Measurements from ENCODE around the gene ETF1. TPM values are rescaled to one million over a fixed set of nuclear protein-coding genes. Genes with fewer than 3 reads are reported as not detected.

Gene ETF1
- total and polyA plus RNA-seq, 2 donors (not counting 1 experiment from before 2014, with no cell fraction given), result 10.2 to 50.5 TPM

GRCh38 chr5:138506370-138507306 is 36.4 kb downstream of the ETF1 start:
- no peak for DNase-seq
- Histone ChIP-seq H3K27ac (ENCODE audit: low read length in 2 of 2) (no peak overlapping the region), H4K20me1 (ENCODE audit: control insufficient read depth, insufficient read depth, low read length, poor library complexity, severe bottlenecking) (no peaks in the 10 kb centered on the region), H3K27me3 (replicated peaks in 1 of 4; ENCODE audit: control extremely low read depth in 1 of 4, control insufficient read depth in 3 of 4, insufficient read depth in 4 of 4, low read length in 3 of 4) (no peaks in the 10 kb centered on the region), H3K36me3 (replicated peaks in 1 of 2; ENCODE audit: control extremely low read depth in 1 of 2, control insufficient read depth in 1 of 2, extremely low read depth in 1 of 2, insufficient read depth in 2 of 2, low read length in 1 of 2) (peaks cover 13 to 38% of the 10 kb centered on the region in 2 experiments), H3K9ac (ENCODE audit: low read length) (no peak overlapping the region), H3K4me1 (ENCODE audit: control insufficient read depth in 2 of 2, insufficient read depth in 2 of 2, low read length in 2 of 2) (no peaks in the 10 kb centered on the region), H3K4me2 (replicated peaks; ENCODE audit: low read depth, low read length, poor library complexity, severe bottlenecking) (no peak overlapping the region), H2AFZ (ENCODE audit: insufficient read depth, low read depth, low read length, poor library complexity, severe bottlenecking) (no peak overlapping the region), H3K79me2 (ENCODE audit: control insufficient read depth, insufficient read depth, low read length) (no peaks in the 10 kb centered on the region), H3K4me3 (ENCODE audit: control extremely low read depth in 1 of 5, extremely low read depth in 1 of 5, insufficient read depth in 1 of 5, low read depth in 2 of 5, low read length in 4 of 5) (no peak overlapping the region), H3K9me3 (ENCODE audit: control extremely low read depth in 1 of 3, control insufficient read depth in 2 of 3, insufficient read depth in 1 of 3, low read length in 2 of 3) (no peaks in the 10 kb centered on the region)
- H3K27me3 Mint-ChIP-seq, result no peaks in the 10 kb centered on the region
- H3K9me3 Mint-ChIP-seq (ENCODE audit: insufficient read depth), result no peaks in the 10 kb centered on the region
- no peak overlapping the region for H3K27ac Mint-ChIP-seq
- no peaks in the 10 kb centered on the region for H3K4me1 Mint-ChIP-seq
- no peak overlapping the region for H3K4me3 Mint-ChIP-seq
- POLR2A ChIA-PET, result no interaction called here
- no peak for TF ChIP-seq CTCF (IDR thresholded peaks at IDR 0.05)
- TF ChIP-seq EZH2 (IDR thresholded peaks at IDR 0.05; ENCODE audit: borderline replicate concordance, insufficient read depth, low read depth, low read length, poor library complexity, severe bottlenecking), result no peak
- intact Hi-C loops (cut with micrococcal nuclease), result no loop called here
- no peak for ATAC-seq (ENCODE audit: low read depth)
- WGBS (ENCODE audit: insufficient coverage), result 94% methylated on average over 7 of the region's 10 CpGs
- CTCF ChIA-PET, result interaction anchor here (1.8 to 2.0 kb wide), 2 partner anchors 54 to 57 kb away, joined by 6 to 8 read pairs; no protein-coding TSS in a partner anchor

GRCh38 chr5:138504799-138505198 is 38.2 kb downstream of the ETF1 start:
- Histone ChIP-seq H3K9me3 (ENCODE audit: control extremely low read depth in 1 of 3, control insufficient read depth in 2 of 3, insufficient read depth in 1 of 3, low read length in 2 of 3) (no peaks in the 10 kb centered on the region), H4K20me1 (ENCODE audit: control insufficient read depth, insufficient read depth, low read length, poor library complexity, severe bottlenecking) (no peaks in the 10 kb centered on the region), H3K36me3 (replicated peaks in 1 of 2; ENCODE audit: control extremely low read depth in 1 of 2, control insufficient read depth in 1 of 2, extremely low read depth in 1 of 2, insufficient read depth in 2 of 2, low read length in 1 of 2) (peaks cover 10 to 23% of the 10 kb centered on the region in 2 experiments), H3K4me1 (ENCODE audit: control insufficient read depth in 2 of 2, insufficient read depth in 2 of 2, low read length in 2 of 2) (no peaks in the 10 kb centered on the region), H3K4me2 (replicated peaks; ENCODE audit: low read depth, low read length, poor library complexity, severe bottlenecking) (no peak overlapping the region), H3K9ac (ENCODE audit: low read length) (no peak overlapping the region), H3K27ac (ENCODE audit: low read length in 2 of 2) (no peak overlapping the region), H3K27me3 (replicated peaks in 1 of 4; ENCODE audit: control extremely low read depth in 1 of 4, control insufficient read depth in 3 of 4, insufficient read depth in 4 of 4, low read length in 3 of 4) (no peaks in the 10 kb centered on the region), H3K79me2 (ENCODE audit: control insufficient read depth, insufficient read depth, low read length) (no peaks in the 10 kb centered on the region), H2AFZ (ENCODE audit: insufficient read depth, low read depth, low read length, poor library complexity, severe bottlenecking) (no peak overlapping the region), H3K4me3 (ENCODE audit: control extremely low read depth in 1 of 5, extremely low read depth in 1 of 5, insufficient read depth in 1 of 5, low read depth in 2 of 5, low read length in 4 of 5) (no peak overlapping the region)
- Mint-ChIP-seq H3K27me3 (no peaks in the 10 kb centered on the region), H3K27ac (no peak overlapping the region), H3K9me3 (ENCODE audit: insufficient read depth) (no peaks in the 10 kb centered on the region), H3K4me1 (no peaks in the 10 kb centered on the region), H3K4me3 (no peak overlapping the region)
- ChIA-PET POLR2A (no interaction called here), CTCF (interaction anchor here (1.4 to 10.1 kb wide), 9 partner anchors 7 to 328 kb away, joined by 3 to 281 read pairs (median 10); partner anchors contain the start of genes BRD8, EGR1, KIF20A and REEP2)
- 94% methylated on average over 4 of the region's 4 CpGs for WGBS (ENCODE audit: insufficient coverage)
- TF ChIP-seq CTCF (IDR thresholded peaks at IDR 0.05), result no peak
- TF ChIP-seq EZH2 (IDR thresholded peaks at IDR 0.05; ENCODE audit: borderline replicate concordance, insufficient read depth, low read depth, low read length, poor library complexity, severe bottlenecking), result no peak
- no peak for ATAC-seq (ENCODE audit: low read depth)
- intact Hi-C loops (cut with micrococcal nuclease), result no loop called here
- DNase-seq, result no peak

All from B cell (primary cell).